ENCODE results near the gene KCNIP4. TPM values are rescaled to one million over a fixed set of nuclear protein-coding genes. Genes with fewer than 3 reads are reported as not detected.

The KCNIP4 gene
- total RNA-seq, 2 experiments from 2014 or later: not detected

DNA sequence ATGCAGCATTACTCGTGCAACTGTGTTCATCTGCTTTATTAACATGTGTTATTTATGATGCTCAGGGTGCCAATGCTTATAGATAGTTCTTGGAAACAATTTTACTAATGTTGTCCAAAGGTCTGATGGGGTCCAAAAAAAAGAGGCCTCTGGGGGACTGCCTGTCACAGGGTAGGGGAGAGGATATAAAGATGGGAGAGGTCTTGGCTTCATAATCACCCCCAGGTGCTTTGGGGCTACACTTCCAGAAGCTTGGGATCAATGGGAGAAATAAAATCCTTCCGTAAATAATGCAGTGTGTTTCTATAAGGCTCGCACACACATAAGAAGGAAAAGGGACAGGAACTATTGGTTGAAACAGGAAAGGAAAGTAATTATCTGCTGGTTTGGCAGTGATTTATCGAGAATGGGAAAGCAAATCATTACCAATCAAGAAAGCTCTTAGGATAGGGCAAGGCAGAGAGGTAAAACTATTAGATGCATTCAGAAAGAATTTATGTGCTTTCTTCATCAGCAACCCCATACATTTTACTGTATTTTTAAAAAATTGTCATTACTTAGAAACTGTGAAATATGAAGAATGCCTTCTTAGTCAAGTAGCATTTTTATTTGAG is 677.0 kb downstream of the KCNIP4 start:
- Mint-ChIP-seq H3K9me3 (peaks cover 4% of the 10 kb centered on the region), H3K27me3 (no peaks in the 10 kb centered on the region), H3K4me1 (ENCODE audit: low read depth) (no peaks in the 10 kb centered on the region), H3K36me3 (no peaks in the 10 kb centered on the region), H3K4me3 (no peak overlapping the region), H3K27ac (no peak overlapping the region)
- ChIA-PET CTCF (no interaction called here), POLR2A (no interaction called here)
- intact Hi-C loops (cut with micrococcal nuclease): no loop called here
- no peak for DNase-seq

DNA sequence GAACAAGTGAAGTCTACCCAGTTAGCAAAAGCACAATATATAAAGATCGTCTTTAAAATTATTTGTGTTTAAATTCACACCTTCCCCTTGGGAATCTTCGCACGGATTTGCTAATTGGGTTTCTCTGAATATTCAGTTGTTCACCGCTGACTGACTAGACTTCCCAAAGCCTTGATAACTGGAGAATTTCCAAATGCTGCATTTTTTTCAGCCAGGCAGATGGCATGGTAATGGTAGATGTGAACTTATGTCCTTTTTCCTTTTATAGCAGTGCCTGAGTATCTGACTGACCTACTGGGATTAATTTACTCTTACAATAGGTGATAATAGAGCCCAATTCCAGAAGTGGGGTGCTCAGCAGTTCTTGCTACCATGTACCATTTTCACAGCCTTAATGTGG is 700.2 kb downstream of the KCNIP4 start:
- no peaks in the 10 kb centered on the region for H3K27me3 Mint-ChIP-seq
- POLR2A ChIA-PET: no interaction called here
- H3K9me3 Mint-ChIP-seq: no peaks in the 10 kb centered on the region
- H3K36me3 Mint-ChIP-seq: no peaks in the 10 kb centered on the region
- no peak for DNase-seq
- H3K27ac Mint-ChIP-seq: no peak overlapping the region
- intact Hi-C loops (cut with micrococcal nuclease): no loop called here
- CTCF ChIA-PET: no interaction called here
- H3K4me1 Mint-ChIP-seq (ENCODE audit: low read depth): no peaks in the 10 kb centered on the region
- H3K4me3 Mint-ChIP-seq: no peak overlapping the region

DNA sequence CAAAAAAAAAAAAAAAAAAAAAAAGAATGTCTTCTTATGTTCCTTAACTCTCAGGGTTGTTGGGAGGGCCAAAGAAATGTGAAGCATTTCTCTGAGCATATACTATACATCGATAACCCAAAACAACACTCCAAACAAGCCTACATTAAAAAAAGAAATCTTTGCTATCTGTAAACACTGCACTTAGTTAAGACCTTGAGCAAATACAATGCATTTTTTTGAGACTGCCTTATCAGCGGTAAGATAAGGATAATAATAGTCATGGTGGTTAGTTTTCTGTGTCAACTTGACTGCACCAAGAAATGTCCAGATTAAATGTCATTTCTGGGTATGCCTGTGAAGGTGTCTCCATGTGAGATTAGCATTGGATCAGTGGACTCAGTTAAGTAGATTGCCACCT is 706.4 kb downstream of the KCNIP4 start:
- Mint-ChIP-seq H3K36me3 (no peaks in the 10 kb centered on the region), H3K9me3 (peaks cover 6% of the 10 kb centered on the region), H3K27ac (no peak overlapping the region), H3K4me1 (ENCODE audit: low read depth) (no peaks in the 10 kb centered on the region), H3K27me3 (no peaks in the 10 kb centered on the region), H3K4me3 (no peak overlapping the region)
- POLR2A ChIA-PET: no interaction called here
- CTCF ChIA-PET: no interaction called here
- no peak for DNase-seq
- intact Hi-C loops (cut with micrococcal nuclease): no loop called here

- Mint-ChIP-seq H3K9me3 (no peaks in the 10 kb centered on the region), H3K4me3 (no peak overlapping the region), H3K27me3 (no peaks in the 10 kb centered on the region), H3K4me1 (ENCODE audit: low read depth) (no peaks in the 10 kb centered on the region), H3K36me3 (no peaks in the 10 kb centered on the region), H3K27ac (no peak overlapping the region)
- POLR2A ChIA-PET: no interaction called here
- intact Hi-C loops (cut with micrococcal nuclease): no loop called here
- no peak for DNase-seq
- CTCF ChIA-PET: no interaction called here
These were observed 721.7 kb downstream of the KCNIP4 start for GRCh38 chr4:21226637-21227538.

GRCh38 chr4:21211846-21212245 is 736.7 kb downstream of the KCNIP4 start:
- Mint-ChIP-seq H3K27me3 (no peaks in the 10 kb centered on the region), H3K4me3 (no peak overlapping the region), H3K27ac (no peak overlapping the region), H3K4me1 (ENCODE audit: low read depth) (no peaks in the 10 kb centered on the region), H3K9me3 (no peaks in the 10 kb centered on the region), H3K36me3 (no peaks in the 10 kb centered on the region)
- intact Hi-C loops (cut with micrococcal nuclease): no loop called here
- ChIA-PET POLR2A (no interaction called here), CTCF (no interaction called here)
- DNase-seq: no peak

- Mint-ChIP-seq H3K27ac (no peak overlapping the region), H3K9me3 (no peaks in the 10 kb centered on the region), H3K4me3 (no peak overlapping the region), H3K27me3 (no peaks in the 10 kb centered on the region), H3K4me1 (ENCODE audit: low read depth) (no peaks in the 10 kb centered on the region), H3K36me3 (no peaks in the 10 kb centered on the region)
- no peak for DNase-seq
- POLR2A ChIA-PET: no interaction called here
- CTCF ChIA-PET: no interaction called here
- intact Hi-C loops (cut with micrococcal nuclease): no loop called here
These were observed 738.7 kb downstream of the KCNIP4 start for GRCh38 chr4:21209860-21210259.

DNA sequence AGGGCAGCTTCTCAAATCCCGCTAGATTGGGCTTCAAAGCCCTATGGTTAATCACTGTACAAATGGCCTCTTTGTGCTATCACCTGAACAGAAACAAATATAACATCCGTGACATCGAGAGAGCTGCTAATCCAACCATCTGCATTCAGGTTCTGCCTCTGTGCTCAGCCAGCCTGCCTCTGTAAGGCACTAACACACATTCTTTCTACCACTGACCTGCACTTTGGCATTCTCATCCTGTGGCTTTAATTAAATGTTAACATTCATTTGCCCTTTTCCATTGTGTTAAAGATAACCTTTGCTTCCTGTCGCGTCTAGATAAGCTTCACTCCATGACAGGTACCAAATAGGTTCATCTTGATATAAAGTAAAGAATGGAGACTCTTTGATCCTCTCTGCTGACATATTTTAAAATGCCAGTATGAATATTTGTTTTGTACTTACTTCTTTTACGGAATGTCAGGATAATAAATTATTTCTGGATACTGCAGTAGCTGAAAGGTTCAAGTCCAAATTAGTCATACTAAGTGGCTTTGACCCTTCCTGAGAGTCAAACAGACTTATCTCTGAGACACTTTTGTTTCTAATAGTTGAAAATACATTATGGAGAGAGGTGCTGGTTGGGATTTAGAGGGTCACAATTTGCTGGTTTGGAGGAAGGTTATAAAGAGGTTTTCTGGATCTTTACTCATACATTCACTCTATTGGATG is 742.6 kb downstream of the KCNIP4 start:
- intact Hi-C loops (cut with micrococcal nuclease): no loop called here
- no peaks in the 10 kb centered on the region for H3K36me3 Mint-ChIP-seq
- ChIA-PET CTCF (no interaction called here), POLR2A (no interaction called here)
- H3K27me3 Mint-ChIP-seq: no peaks in the 10 kb centered on the region
- H3K4me1 Mint-ChIP-seq (ENCODE audit: low read depth): no peaks in the 10 kb centered on the region
- no peak overlapping the region for H3K27ac Mint-ChIP-seq
- DNase-seq: no peak
- no peaks in the 10 kb centered on the region for H3K9me3 Mint-ChIP-seq
- H3K4me3 Mint-ChIP-seq: no peak overlapping the region

- CTCF ChIA-PET: no interaction called here
- POLR2A ChIA-PET: no interaction called here
- no peaks in the 10 kb centered on the region for H3K4me1 Mint-ChIP-seq (ENCODE audit: low read depth)
- H3K27me3 Mint-ChIP-seq: no peaks in the 10 kb centered on the region
- no peaks in the 10 kb centered on the region for H3K9me3 Mint-ChIP-seq
- H3K27ac Mint-ChIP-seq: no peak overlapping the region
- intact Hi-C loops (cut with micrococcal nuclease): no loop called here
- DNase-seq: no peak
- H3K4me3 Mint-ChIP-seq: no peak overlapping the region
- no peaks in the 10 kb centered on the region for H3K36me3 Mint-ChIP-seq
These were observed 745.2 kb downstream of the KCNIP4 start for GRCh38 chr4:21203416-21203815.

- no peaks in the 10 kb centered on the region for H3K36me3 Mint-ChIP-seq
- ChIA-PET POLR2A (no interaction called here), CTCF (no interaction called here)
- DNase-seq: no peak
- no peaks in the 10 kb centered on the region for H3K27me3 Mint-ChIP-seq
- no peak overlapping the region for H3K27ac Mint-ChIP-seq
- H3K4me3 Mint-ChIP-seq: no peak overlapping the region
- no peaks in the 10 kb centered on the region for H3K9me3 Mint-ChIP-seq
- intact Hi-C loops (cut with micrococcal nuclease): no loop called here
- H3K4me1 Mint-ChIP-seq (ENCODE audit: low read depth): no peaks in the 10 kb centered on the region
These were observed 745.6 kb downstream of the KCNIP4 start for GRCh38 chr4:21202959-21203358.

DNA sequence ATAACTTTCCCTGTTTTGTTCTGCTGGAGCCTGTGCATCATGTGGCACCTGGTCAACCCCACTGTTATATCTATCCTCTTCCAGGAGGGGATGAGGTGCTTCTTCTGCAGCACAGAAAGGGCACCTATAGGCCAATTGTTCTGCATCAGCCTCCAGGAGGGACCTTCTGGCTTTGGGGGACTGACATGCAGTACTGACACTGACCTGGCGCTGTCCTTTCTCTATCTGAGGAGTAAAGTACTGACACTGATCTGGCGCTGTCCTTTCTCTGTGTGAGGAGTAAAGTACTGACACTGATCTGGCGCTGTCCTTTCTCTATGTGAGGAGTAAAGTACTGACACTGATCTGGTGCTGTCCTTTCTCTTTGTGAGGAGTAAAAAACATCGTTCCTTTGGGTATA is 749.9 kb downstream of the KCNIP4 start:
- Mint-ChIP-seq H3K4me1 (ENCODE audit: low read depth) (no peaks in the 10 kb centered on the region), H3K27me3 (no peaks in the 10 kb centered on the region), H3K27ac (no peak overlapping the region), H3K36me3 (no peaks in the 10 kb centered on the region), H3K9me3 (no peaks in the 10 kb centered on the region), H3K4me3 (no peak overlapping the region)
- CTCF ChIA-PET: no interaction called here
- intact Hi-C loops (cut with micrococcal nuclease): no loop called here
- POLR2A ChIA-PET: no interaction called here
- DNase-seq: no peak

GRCh38 chr4:21195682-21196081 is 752.9 kb downstream of the KCNIP4 start:
- Mint-ChIP-seq H3K4me3 (no peak overlapping the region), H3K27me3 (no peaks in the 10 kb centered on the region), H3K9me3 (no peaks in the 10 kb centered on the region), H3K36me3 (no peaks in the 10 kb centered on the region), H3K4me1 (ENCODE audit: low read depth) (no peaks in the 10 kb centered on the region), H3K27ac (no peak overlapping the region)
- ChIA-PET POLR2A (no interaction called here), CTCF (no interaction called here)
- intact Hi-C loops (cut with micrococcal nuclease): no loop called here
- no peak for DNase-seq

- no peaks in the 10 kb centered on the region for H3K27me3 Mint-ChIP-seq
- POLR2A ChIA-PET: no interaction called here
- DNase-seq: no peak
- CTCF ChIA-PET: no interaction called here
- H3K36me3 Mint-ChIP-seq: no peaks in the 10 kb centered on the region
- intact Hi-C loops (cut with micrococcal nuclease): no loop called here
- H3K27ac Mint-ChIP-seq: no peak overlapping the region
- no peaks in the 10 kb centered on the region for H3K9me3 Mint-ChIP-seq
- H3K4me1 Mint-ChIP-seq (ENCODE audit: low read depth): no peaks in the 10 kb centered on the region
- no peak overlapping the region for H3K4me3 Mint-ChIP-seq
These were observed 756.2 kb downstream of the KCNIP4 start for GRCh38 chr4:21192367-21192766.

GRCh38 chr4:21191317-21191716 is 757.3 kb downstream of the KCNIP4 start:
- H3K4me3 Mint-ChIP-seq: no peak overlapping the region
- ChIA-PET CTCF (no interaction called here), POLR2A (no interaction called here)
- H3K4me1 Mint-ChIP-seq (ENCODE audit: low read depth): no peaks in the 10 kb centered on the region
- H3K27me3 Mint-ChIP-seq: no peaks in the 10 kb centered on the region
- H3K9me3 Mint-ChIP-seq: no peaks in the 10 kb centered on the region
- H3K36me3 Mint-ChIP-seq: no peaks in the 10 kb centered on the region
- intact Hi-C loops (cut with micrococcal nuclease): no loop called here
- no peak for DNase-seq
- no peak overlapping the region for H3K27ac Mint-ChIP-seq

All from activated CD4-positive, alpha-beta memory T cell treated with anti-CD3 and anti-CD28 coated beads for 36 hours (primary cell).